H1 (cell line): ENCODE measurements around the gene B4GALT5.

Source experiments
- ATF3 ChIP-seq: IDR thresholded peaks from 2 replicates; pipeline ENCODE4 v1.6.1; 2011; ENCODE audit warnings: low read depth, mild to moderate bottlenecking, low read length; ENCODE audit not compliant: insufficient read depth
- BRCA1 ChIP-seq: IDR thresholded peaks from 2 replicates; pipeline ENCODE4 v1.6.1; 2012; ENCODE audit warnings: low read depth, low read length, improper control_type of control experiment
- CEBPB ChIP-seq: IDR thresholded peaks from 2 replicates; pipeline ENCODE4 v1.6.1; 2012; ENCODE audit warnings: low read depth, low read length
- EZH2 ChIP-seq: fragments of 200-600 bp; sonication (generic); IDR thresholded peaks from 2 replicates; pipeline ENCODE4 v1.7.1; 2012; ENCODE audit warnings: low read depth, mild to moderate bottlenecking, moderate library complexity, low read length, inconsistent platforms; ENCODE audit not compliant: severe bottlenecking
- POLR2A ChIP-seq, 2 experiments: IDR thresholded peaks; 1 replicate in 1 of 2; 2 replicates in 1 of 2; pipeline ENCODE4 v1.6.1; 2011; ENCODE audit warnings: low read depth in 2 of 2, low read length in 2 of 2, mild to moderate bottlenecking in 2 of 2; ENCODE audit errors: control extremely low read depth in 1 of 2
- SRF ChIP-seq: IDR thresholded peaks from 2 replicates; pipeline ENCODE4 v1.6.1; 2011; ENCODE audit warnings: mild to moderate bottlenecking, low read depth, low read length, moderate library complexity
- TF ChIP-seq, protein P1 (sequence below), 3 experiments: IDR thresholded peaks; 1 replicate in 2 of 3; 2 replicates in 1 of 3; pipeline versions ENCODE4 v1.5.1 to v1.6.1; 2011; ENCODE audit warnings: low read length in 3 of 3, mild to moderate bottlenecking in 3 of 3, inconsistent platforms in 2 of 3, low read depth in 1 of 3, moderate library complexity in 1 of 3; ENCODE audit not compliant: insufficient read depth in 1 of 3; ENCODE audit errors: control extremely low read depth in 1 of 3

GRCh38 chr20:49687595-49688567, 25.8 kb downstream of the B4GALT5 start:
- TF ChIP-seq, protein P1, sequence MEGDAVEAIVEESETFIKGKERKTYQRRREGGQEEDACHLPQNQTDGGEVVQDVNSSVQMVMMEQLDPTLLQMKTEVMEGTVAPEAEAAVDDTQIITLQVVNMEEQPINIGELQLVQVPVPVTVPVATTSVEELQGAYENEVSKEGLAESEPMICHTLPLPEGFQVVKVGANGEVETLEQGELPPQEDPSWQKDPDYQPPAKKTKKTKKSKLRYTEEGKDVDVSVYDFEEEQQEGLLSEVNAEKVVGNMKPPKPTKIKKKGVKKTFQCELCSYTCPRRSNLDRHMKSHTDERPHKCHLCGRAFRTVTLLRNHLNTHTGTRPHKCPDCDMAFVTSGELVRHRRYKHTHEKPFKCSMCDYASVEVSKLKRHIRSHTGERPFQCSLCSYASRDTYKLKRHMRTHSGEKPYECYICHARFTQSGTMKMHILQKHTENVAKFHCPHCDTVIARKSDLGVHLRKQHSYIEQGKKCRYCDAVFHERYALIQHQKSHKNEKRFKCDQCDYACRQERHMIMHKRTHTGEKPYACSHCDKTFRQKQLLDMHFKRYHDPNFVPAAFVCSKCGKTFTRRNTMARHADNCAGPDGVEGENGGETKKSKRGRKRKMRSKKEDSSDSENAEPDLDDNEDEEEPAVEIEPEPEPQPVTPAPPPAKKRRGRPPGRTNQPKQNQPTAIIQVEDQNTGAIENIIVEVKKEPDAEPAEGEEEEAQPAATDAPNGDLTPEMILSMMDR (IDR thresholded peaks at IDR 0.05; ENCODE audit: control extremely low read depth in 1 of 3, insufficient read depth in 1 of 3, low read depth in 1 of 3, low read length in 3 of 3) = no peak
- no peak for TF ChIP-seq SRF
- TF ChIP-seq BRCA1 = no peak
- no peak for TF ChIP-seq EZH2
- no peak for TF ChIP-seq CEBPB
- no peak for TF ChIP-seq ATF3
- TF ChIP-seq POLR2A (IDR thresholded peaks at IDR 0.05; ENCODE audit: control extremely low read depth in 1 of 2, low read depth in 2 of 2, low read length in 2 of 2) = no peak
